ENCODE data around the gene ERF.

The ERF gene

DNA sequence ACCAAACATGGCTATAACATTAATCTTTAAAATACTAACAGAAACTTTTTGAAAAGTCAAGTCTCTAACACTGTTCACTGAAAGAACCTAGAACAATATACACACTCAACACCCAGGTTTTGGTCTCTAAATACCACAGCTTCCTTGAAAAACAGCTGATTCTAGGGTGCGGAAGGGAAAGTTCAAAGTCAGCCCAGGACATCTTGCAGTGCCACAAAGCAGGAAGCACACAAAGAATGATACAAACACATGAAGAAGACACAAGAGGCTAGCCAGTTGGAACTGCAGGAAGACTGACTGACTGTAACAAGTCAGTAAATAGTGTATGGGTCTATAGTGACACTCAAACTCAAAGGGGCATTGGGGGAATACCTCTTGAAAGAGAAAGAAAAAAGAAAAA lies 42.0 kb downstream of the ERF start:
- DNase-seq (ENCODE audit: low spot score): no peak

DNA sequence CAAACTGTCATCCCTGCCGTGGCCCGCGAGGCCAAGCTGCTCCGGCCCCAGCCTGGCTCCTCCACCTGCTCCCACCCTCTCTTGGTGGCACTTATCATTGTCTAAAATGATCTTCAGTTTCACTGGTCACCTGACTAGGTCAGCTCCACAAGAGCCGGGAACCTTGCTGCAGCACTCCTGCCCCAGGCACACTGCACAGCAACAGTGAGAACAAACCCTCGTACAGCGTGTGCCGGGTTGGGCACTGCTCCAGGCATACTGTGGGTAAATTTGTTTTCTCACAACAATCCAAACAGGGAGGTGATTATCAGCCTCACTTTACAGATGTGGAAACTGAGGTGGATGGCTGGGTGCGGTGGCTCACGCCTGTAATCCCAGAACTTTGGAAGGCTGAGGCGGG lies 46.3 kb downstream of the ERF start:
- no peak for DNase-seq (ENCODE audit: low spot score)

DNA sequence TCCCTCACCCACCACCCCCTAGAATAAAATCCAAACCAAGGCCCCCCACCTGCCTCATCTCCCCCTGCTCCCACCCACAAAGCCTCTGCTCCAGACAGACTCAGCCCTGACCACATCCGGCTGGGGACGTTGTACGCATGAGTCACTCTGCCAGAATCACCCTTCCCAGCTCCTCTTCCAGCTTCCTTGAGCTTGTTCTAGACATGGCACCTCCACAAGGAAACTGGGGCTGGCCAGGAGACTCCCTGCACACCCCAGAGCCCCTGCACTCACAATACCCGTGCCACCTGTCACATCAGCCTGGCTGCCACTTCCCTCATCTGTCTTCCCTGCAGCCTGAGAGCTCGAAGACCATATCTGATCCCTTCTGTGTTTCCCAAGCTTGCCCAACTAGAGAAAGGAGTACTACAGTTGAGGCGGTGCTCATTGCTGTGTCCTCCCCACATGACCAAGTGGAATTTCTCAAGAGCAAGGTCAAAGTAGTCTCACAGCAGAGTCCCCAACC lies 47.1 kb downstream of the ERF start:
- peak; percentile 85 for DNase-seq (ENCODE audit: low spot score)

DNA sequence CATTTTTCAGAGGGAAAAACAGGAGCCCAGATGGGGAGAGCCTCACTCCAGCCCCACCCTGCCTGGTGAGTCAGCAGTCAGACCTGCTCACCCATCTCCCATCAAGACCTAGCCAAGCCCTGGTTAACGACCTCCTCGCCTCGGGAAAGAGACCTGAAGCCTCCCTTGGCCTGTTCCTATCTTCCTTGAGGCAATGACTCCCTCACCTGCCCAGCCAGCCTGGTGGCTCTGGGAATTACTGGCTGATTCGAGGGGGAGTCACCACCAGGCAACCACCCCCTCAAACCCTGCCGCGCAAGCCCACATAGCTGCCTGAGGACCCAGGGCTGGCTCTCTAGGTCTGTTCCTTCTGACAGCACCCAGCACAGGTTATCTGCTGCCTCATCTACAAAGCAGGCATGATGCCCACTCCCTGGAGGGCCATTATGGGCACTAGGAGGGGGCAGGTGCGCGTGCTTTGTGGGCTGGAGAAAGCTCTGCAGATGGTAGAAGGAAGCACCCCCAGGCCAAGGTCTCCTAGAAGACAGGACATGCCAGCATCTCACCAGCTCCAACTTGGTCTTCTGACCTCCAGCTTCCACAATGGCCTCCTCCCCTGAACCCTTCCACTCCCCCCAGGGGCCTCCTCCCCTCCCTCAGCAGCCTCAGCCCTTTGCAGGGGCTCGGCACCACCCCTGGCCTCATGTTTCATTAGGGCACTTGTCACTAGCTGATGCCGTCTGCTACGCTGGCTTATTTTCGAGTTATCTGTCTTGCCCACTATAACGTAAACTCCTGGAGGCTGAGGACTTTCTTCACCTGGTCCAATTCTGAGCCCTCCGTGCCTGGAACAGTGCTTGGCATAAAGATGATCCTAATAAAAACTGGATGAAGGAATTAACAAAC lies 47.8 kb downstream of the ERF start:
- DNase-seq (ENCODE audit: low spot score): peak; percentile 80

DNA sequence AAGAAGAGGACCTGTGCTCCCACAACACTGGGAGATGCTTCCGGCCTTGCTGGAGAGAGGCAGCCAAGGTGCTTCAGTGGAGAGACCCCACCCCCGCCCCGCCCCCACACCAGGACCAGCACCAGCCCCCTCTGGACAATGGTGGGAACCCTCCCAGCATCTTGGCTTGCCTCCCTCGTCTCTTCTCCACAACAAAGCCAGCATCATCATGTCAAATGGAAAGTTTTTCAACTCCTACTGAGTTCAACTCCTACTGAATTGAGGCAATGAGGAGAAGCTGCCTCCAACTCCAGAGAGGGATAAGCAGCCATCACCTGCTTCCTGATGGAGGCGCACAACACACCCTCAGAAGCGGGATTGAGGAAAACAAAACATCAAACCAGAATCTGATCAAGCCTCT lies 50.3 kb downstream of the ERF start:
- DNase-seq (ENCODE audit: low spot score): no peak

DNA sequence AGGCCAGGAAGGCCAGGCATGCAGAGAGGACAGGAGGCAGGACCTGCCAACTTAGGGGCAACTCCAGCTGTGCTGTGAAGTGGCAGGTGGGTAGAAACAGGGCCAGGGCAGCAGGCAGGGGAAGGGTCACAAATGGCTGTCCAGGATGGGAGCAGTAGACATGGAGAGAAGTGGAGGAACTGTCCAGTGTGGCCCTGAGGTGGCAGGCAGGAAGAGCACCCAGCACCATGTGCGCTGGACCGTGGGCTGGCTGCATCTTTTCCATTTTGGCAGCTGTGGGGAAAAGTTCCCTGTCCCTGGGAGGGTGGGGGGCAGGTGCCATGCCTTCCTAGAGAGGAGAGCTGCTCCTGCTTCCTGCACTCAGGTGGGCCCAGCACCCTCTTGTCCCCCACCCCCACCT lies 51.2 kb downstream of the ERF start:
- DNase-seq (ENCODE audit: low spot score): peak; percentile 46

DNA sequence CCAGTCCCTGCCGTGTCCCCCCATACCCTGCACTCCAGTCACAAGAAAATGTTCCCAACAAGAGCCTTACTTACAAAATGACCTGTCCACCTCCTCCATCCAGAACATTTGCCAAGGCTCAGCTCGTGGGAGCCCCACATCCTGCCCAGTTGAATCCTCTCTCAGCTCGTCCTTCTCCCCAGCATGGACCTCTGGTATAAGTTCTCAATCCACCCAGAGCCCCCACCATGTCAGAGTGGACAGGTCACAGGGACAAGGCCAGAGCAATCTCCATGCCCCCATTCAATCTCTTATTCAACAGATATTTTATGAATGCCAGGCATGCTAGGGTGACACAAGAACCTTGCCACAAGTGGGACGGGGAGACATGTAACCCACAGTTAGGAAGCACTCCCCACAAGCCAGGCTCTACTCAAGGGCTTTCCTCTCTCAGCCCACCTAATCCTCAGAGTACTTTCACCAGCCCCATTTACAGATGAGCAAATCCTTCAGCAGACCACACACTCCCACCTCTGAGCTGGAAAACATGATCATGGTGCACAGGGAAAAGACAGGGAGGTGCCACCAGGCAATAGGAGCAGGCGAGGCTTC lies 52.5 kb downstream of the ERF start:
- no peak for DNase-seq (ENCODE audit: low spot score)

DNA sequence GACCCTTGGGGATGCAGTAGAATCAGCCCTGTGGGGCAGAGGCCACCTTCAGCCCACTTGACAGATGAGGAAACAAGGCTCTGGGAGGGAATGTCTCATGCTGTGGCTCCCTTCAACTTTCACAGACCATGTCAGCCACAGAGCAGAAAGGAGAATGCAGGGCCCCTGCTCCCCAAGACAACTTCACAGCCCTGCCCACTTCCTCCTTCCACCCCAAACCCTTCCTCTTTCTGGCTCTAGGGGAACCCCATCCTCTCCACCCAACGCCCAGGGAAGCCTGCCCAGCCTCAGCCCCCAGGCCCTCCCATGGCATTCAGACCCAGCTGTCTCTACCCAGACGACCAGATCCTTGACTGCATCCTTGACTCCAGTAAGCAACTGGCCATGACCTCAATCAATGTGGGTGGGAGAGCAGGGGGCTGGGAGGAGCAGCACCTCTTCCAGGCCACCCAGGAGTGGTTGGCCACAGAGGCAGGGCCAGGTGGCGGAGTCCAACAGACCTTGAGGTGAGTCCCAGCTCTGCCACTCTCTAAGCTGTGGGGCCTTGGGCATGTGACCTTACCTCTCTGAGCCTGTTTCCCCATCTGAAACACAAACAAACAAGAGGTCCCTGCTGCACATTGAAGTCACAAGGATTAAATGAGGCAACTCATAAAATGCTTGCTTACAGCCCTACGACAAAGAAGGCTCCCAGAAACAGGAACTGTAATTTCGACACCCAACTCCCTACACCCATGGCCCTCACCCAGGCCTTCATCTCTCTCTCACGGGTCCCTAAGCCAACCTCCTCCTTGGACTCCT lies 53.2 kb downstream of the ERF start:
- no peak for DNase-seq (ENCODE audit: low spot score)

DNA sequence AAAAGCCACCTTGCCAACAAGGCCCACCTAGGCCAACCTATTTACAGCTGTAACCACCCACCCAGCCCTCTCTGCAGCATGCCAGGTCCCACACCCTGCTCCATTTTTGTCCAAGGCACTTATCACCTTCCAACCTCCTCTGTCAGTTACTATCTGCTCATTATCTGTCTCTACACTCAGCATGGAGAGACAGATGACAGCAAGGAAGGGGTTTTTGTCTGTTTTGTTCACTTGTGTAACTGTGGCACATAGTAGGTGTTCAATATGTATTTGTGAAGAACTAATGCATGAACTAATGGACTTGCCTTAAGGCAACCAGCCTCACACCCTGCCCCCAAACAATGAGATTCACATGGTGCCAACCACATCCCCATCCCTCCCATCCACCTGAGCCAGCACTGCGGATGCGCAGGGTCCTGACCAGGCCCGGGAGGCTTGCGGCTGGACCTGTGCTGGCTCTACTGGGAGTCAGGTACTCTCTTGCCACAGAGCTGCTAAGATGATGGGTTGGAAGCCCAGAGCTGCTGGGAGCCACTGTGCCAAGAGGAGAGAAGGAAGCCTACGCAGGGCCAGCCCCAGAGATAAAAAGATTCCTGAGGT lies 54.7 kb downstream of the ERF start:
- no peak for DNase-seq (ENCODE audit: low spot score)

DNA sequence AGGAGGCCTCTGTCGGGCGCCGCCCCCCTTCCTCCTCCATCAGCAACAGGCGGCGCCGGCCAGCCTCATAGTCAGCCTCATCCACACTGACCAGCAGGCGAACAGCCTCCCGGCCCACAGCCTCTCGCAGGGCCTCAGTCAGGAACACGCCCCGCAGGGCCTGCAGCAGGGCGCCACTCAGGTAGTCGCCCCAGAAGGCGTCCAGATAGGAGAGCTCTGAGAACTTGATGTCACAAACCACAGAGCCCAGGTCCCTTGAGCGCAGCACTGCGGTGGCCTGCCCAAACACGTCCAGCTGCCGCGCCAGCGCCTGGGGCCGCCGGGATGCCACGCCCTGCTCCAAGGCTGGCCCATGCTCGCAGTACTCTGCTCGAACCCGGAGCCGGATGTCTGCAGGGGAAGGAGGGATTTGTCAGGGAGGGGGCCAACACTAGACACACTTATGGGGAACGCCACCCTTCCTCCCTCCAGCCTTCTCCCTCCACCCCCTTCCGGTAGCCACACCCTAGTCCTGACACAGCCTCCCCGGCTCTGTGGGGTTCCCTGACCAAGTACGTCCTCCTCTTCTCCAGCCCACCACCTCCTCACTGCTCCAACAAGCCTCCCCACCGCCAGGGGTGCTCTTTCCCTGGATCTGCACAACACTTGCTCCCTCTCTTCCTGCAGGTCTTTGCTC lies 55.4 kb downstream of the ERF start:
- DNase-seq (ENCODE audit: low spot score): no peak

DNA sequence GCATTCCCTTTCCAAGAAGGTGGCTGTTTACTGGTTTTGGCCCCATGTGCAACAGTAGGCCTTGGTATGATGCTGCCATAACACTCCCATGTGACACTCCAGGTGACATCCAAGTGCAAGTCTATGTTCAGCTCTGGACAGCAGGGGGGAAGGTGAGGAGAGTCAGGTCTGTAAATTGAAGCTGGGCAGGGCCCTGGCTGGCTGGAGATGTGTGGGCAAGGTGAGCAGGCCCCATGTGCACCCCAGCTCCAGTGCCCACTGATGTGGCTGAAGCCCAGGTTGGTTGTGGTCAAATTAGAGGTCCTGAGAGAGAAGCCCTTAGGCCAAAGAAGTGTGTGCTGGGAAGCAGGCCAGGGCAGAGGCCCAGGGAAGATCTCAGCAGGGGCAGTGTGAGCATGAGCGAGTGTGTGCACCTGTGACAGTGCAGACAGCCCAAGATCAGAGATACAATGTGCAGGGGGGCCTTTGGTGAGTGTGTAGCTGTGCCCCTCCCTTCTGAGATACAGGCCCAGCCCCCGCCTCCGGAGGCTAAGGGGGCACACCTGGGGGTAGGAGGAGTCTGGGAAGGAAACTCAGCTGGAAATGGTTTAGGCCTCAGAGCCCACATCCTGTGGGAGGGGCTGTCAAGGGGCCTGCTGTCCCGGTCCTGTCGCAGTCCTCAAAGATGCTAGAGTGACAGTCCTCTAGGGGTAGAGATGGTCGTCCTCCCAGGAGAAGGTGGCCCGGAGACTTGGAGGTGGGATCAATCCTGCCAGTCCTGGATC lies 56.1 kb downstream of the ERF start:
- DNase-seq (ENCODE audit: low spot score): no peak
